Neuronal stem cell (in vitro differentiated cells): ENCODE results near the gene FXYD5.
A peak's percentile ranks its signal among the peaks of the same experiment; 100 is the strongest.

Source experiments
- DNase-seq: peaks from one replicate; pipeline ENCODE4 v3.0.0-alpha.2; 2013; ENCODE audit warnings: low spot score
- H2AFZ ChIP-seq: one replicate; pipeline ENCODE4 v1.6.1; 2013; ENCODE audit warnings: mild to moderate bottlenecking, low read length, inconsistent platforms
- H2AK5ac ChIP-seq: 2 replicates; pipeline ENCODE4 v1.6.1; 2013; ENCODE audit warnings: low read depth, mild to moderate bottlenecking, inconsistent platforms, low read length, moderate library complexity, mixed read lengths
- H2BK120ac ChIP-seq: 2 replicates; pipeline ENCODE4 v1.6.1; 2013; ENCODE audit warnings: low read depth, mild to moderate bottlenecking, inconsistent platforms, low read length, moderate library complexity, mixed read lengths
- H2BK12ac ChIP-seq: one replicate; pipeline ENCODE4 v1.6.1; 2013; ENCODE audit warnings: low read length, inconsistent platforms
- H2BK15ac ChIP-seq: 2 replicates; pipeline ENCODE4 v1.6.1; 2013; ENCODE audit warnings: mild to moderate bottlenecking, low read length, inconsistent platforms, mixed read lengths
- H2BK5ac ChIP-seq: one replicate; pipeline ENCODE4 v1.6.1; 2013; ENCODE audit warnings: inconsistent platforms, mild to moderate bottlenecking, low read length, moderate library complexity
- H3K14ac ChIP-seq: one replicate; pipeline ENCODE4 v1.6.1; 2013; ENCODE audit warnings: low read length, inconsistent platforms
- H3K18ac ChIP-seq: 2 replicates; pipeline ENCODE4 v1.6.1; 2013; ENCODE audit warnings: low read length, inconsistent platforms
- H3K23ac ChIP-seq: 2 replicates; pipeline ENCODE4 v1.6.1; 2013; ENCODE audit warnings: low read depth, mild to moderate bottlenecking, mixed read lengths, low read length, inconsistent platforms; ENCODE audit not compliant: poor library complexity
- H3K27ac ChIP-seq: replicated peaks from 3 replicates; pipeline ENCODE4 v1.5.1; 2013; ENCODE audit warnings: low read length, inconsistent platforms
- H3K27me3 ChIP-seq, 3 experiments: 2 replicates each; pipeline ENCODE4 v1.6.1; 2013; ENCODE audit warnings: low read length in 3 of 3, mild to moderate bottlenecking in 2 of 3, inconsistent platforms in 1 of 3, low read depth in 1 of 3, mixed read lengths in 1 of 3, moderate library complexity in 1 of 3; ENCODE audit not compliant: control insufficient read depth in 3 of 3, insufficient read depth in 3 of 3
- H3K36me3 ChIP-seq, 2 donors: replicated peaks in 1 of 2; 2 replicates each; pipeline ENCODE4 v1.6.1; 2013; ENCODE audit warnings: low read length in 2 of 2; ENCODE audit not compliant: control insufficient read depth in 2 of 2, insufficient read depth in 2 of 2
- H3K4ac ChIP-seq: 2 replicates; pipeline ENCODE4 v1.6.1; 2013; ENCODE audit warnings: inconsistent platforms, mild to moderate bottlenecking, low read length, moderate library complexity
- H3K4me1 ChIP-seq, 2 donors: 1 replicate in 1 of 2; 2 replicates in 1 of 2; pipeline ENCODE4 v1.6.1; 2013; ENCODE audit warnings: low read length in 2 of 2, low read depth in 1 of 2; ENCODE audit not compliant: control insufficient read depth in 2 of 2, insufficient read depth in 1 of 2
- H3K4me2 ChIP-seq: one replicate; pipeline ENCODE4 v1.6.1; 2013; ENCODE audit warnings: mild to moderate bottlenecking, low read length, inconsistent platforms; ENCODE audit not compliant: insufficient read depth, poor library complexity, severe bottlenecking
- H3K4me3 ChIP-seq, 2 donors: 2 replicates each; pipeline ENCODE4 v1.5.1; 2013; ENCODE audit warnings: low read length in 2 of 2, mild to moderate bottlenecking in 2 of 2, inconsistent platforms in 1 of 2, moderate library complexity in 1 of 2
- H3K79me1 ChIP-seq: one replicate; pipeline ENCODE4 v1.6.1; 2013; ENCODE audit warnings: low read depth, mild to moderate bottlenecking, inconsistent platforms, low read length, moderate library complexity
- H3K9ac ChIP-seq: one replicate; pipeline ENCODE4 v1.6.1; 2013; ENCODE audit warnings: mild to moderate bottlenecking, low read depth, low read length, inconsistent platforms; ENCODE audit not compliant: poor library complexity
- H3K9me3 ChIP-seq, 2 donors: replicated peaks in 1 of 2; 2 replicates each; pipeline versions ENCODE3 to v1.6.1; 2013; ENCODE audit warnings: low read length in 2 of 2, mild to moderate bottlenecking in 2 of 2, inconsistent platforms in 1 of 2, low read depth in 1 of 2, mixed read lengths in 1 of 2, moderate library complexity in 1 of 2; ENCODE audit not compliant: control insufficient read depth in 2 of 2, insufficient read depth in 1 of 2
- H4K8ac ChIP-seq: one replicate; pipeline ENCODE4 v1.6.1; 2013; ENCODE audit warnings: low read depth, mild to moderate bottlenecking, inconsistent platforms, low read length, moderate library complexity
- H4K91ac ChIP-seq: one replicate; pipeline ENCODE4 v1.6.1; 2013; ENCODE audit warnings: low read length, low read depth, mild to moderate bottlenecking, inconsistent platforms; ENCODE audit not compliant: poor library complexity
- WGBS, 2 donors: extraction: QIAGEN DNeasy Blood & Tissue Kit; methylation state at CpG; one replicate each; pipeline ENCODE4 v1.1.7; 2013; ENCODE audit warnings: missing lambda C conversion rate in 2 of 2, mixed read lengths in 1 of 2; ENCODE audit not compliant: insufficient read length in 2 of 2, insufficient replicate concordance in 1 of 2; ENCODE audit errors: extremely low coverage in 2 of 2; 5-methylcytosine and 5-hydroxymethylcytosine counted together

Gene FXYD5

DNA sequence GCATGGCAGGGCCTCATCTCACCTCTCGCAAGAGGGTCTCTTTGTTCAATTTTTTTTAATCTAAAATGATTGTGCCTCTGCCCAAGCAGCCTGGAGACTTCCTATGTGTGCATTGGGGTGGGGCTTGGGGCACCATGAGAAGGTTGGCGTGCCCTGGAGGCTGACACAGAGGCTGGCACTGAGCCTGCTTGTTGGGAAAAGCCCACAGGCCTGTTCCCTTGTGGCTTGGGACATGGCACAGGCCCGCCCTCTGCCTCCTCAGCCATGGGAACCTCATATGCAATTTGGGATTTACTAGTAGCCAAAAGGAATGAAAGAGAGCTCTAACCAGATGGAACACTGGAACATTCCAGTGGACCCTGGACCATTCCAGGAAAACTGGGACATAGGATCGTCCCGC is 31.0 kb upstream of the FXYD5 start:
- Histone ChIP-seq H3K18ac (peak overlapping the region; percentile 88), H3K36me3 (no peaks in the 10 kb centered on the region), H3K4me3 (no peak overlapping the region), H3K79me1 (no peaks in the 10 kb centered on the region), H3K9ac (no peak overlapping the region), H3K4ac (peak overlapping the region; percentile 5), H4K91ac (no peak overlapping the region), H3K4me1 (peaks cover 5 to 15% of the 10 kb centered on the region in 2 donors), H3K9me3 (no peaks in the 10 kb centered on the region), H3K27ac (no peak overlapping the region), H2BK5ac (peak overlapping the region; percentile 93), H2BK12ac (peak overlapping the region; percentile 81), H3K23ac (no peak overlapping the region), H2BK15ac (peak overlapping the region; percentile 87), H3K4me2 (no peak overlapping the region), H2AFZ (no peak overlapping the region), H3K14ac (no peak overlapping the region), H2AK5ac (peak overlapping the region; percentile 91), H2BK120ac (no peak overlapping the region), H4K8ac (no peak overlapping the region), H3K27me3 (peaks cover 0 to 44% (median 0%) of the 10 kb centered on the region in 3 experiments)
- no peak for DNase-seq
- WGBS, 2 donors, result no CpG with 5 or more reads among the region's 5 CpGs

DNA sequence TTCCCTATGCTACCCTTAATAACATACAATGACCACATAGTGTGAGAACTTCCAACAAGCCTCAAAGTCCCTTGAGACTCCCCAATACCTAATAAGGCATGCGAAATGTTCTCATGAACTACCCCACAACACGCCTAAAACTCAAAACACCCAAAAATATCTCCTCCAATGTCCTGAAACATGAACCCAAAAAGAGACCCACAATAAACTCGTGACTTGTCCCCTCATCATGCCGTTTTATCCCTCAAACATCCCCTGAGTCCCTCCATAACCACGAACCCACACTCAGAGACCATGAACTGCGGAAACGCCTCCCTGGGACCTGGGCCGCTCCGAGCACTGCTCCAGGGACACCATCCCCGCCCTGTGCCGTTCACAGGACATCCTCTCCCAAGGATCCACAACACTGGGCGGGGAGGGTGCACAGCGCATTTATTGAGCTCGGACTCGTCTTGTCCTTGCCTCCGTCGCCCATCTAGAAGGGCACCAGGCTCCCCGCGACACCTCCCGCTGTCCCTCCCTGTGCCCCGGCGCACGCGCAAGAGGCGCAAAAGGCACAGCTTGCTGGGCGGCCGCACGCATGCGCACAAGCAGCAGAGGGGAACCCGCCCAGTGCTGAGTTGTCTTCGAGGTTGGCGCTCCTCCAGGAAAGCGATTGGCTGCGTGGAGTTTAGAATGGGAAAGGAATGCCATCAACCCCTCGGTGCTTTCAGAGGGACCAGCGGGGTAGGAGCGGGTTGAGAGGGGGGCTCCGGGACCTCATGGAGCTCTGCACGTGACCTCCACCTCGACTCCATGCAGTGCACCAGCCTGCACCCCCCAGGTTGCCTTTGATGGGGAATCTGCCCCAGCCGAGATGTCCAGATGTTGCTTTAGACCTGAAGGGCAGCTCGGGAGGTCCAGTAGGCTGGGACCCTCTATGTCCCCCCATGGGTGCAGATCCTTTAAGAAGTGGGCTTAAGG is 30.2 kb upstream of the FXYD5 start:
- 100% methylated on average over 2 of the region's 42 CpGs; no CpG with 5 or more reads in 1 of the 2 donors for WGBS, 2 donors
- H3K23ac ChIP-seq, result peak overlapping the region; percentile 78
- no peaks in the 10 kb centered on the region for H3K79me1 ChIP-seq
- peaks cover 5 to 15% of the 10 kb centered on the region in 2 donors for H3K4me1 ChIP-seq
- peak overlapping the region; percentile 98 for H2BK15ac ChIP-seq
- peak overlapping the region; percentile 91 for H3K18ac ChIP-seq
- H3K9me3 ChIP-seq, result no peaks in the 10 kb centered on the region
- no peak overlapping the region for H2BK120ac ChIP-seq
- peak overlapping the region; percentile 70 for H2BK12ac ChIP-seq
- H3K9ac ChIP-seq, result no peak overlapping the region
- peaks cover 0 to 40% (median 0%) of the 10 kb centered on the region in 3 experiments for H3K27me3 ChIP-seq
- H2AK5ac ChIP-seq, result peak overlapping the region; percentile 83
- H2AFZ ChIP-seq, result no peak overlapping the region
- H4K8ac ChIP-seq, result no peak overlapping the region
- no peak overlapping the region for H3K4me3 ChIP-seq
- H3K36me3 ChIP-seq, result peaks cover 0 to 2% of the 10 kb centered on the region in 2 donors
- no peak overlapping the region for H4K91ac ChIP-seq
- H2BK5ac ChIP-seq, result peak overlapping the region; percentile 78
- no peak overlapping the region for H3K27ac ChIP-seq
- DNase-seq, result no peak
- peak overlapping the region; percentile 30 for H3K4ac ChIP-seq
- no peak overlapping the region for H3K4me2 ChIP-seq
- H3K14ac ChIP-seq, result no peak overlapping the region

GRCh38 chr19:35125270-35125717 is 29.2 kb upstream of the FXYD5 start:
- H3K79me1 ChIP-seq, result no peaks in the 10 kb centered on the region
- peak overlapping the region; percentile 70 for H2BK12ac ChIP-seq
- peak overlapping the region; percentile 72 for H3K4ac ChIP-seq
- H3K18ac ChIP-seq, result peak overlapping the region; percentile 80
- no peak overlapping the region for H3K23ac ChIP-seq
- H2BK15ac ChIP-seq, result peak overlapping the region; percentile 98
- H3K27me3 ChIP-seq, result peaks cover 0 to 40% (median 0%) of the 10 kb centered on the region in 3 experiments
- H3K9ac ChIP-seq, result no peak overlapping the region
- peaks cover 5 to 15% of the 10 kb centered on the region in 2 donors for H3K4me1 ChIP-seq
- H4K8ac ChIP-seq, result no peak overlapping the region
- H2AK5ac ChIP-seq, result peak overlapping the region; percentile 96
- peak overlapping the region; percentile 97 for H3K14ac ChIP-seq
- no peaks in the 10 kb centered on the region for H3K9me3 ChIP-seq
- no peak overlapping the region for H2AFZ ChIP-seq
- WGBS, 2 donors, result no CpG with 5 or more reads among the region's 19 CpGs
- H2BK120ac ChIP-seq, result peak overlapping the region; percentile 61
- DNase-seq, result no peak
- no peak overlapping the region for H3K4me2 ChIP-seq
- H3K4me3 ChIP-seq, result no peak overlapping the region
- H4K91ac ChIP-seq, result no peak overlapping the region
- no peak overlapping the region for H3K27ac ChIP-seq
- peaks cover 0 to 2% of the 10 kb centered on the region in 2 donors for H3K36me3 ChIP-seq
- peak overlapping the region; percentile 78 for H2BK5ac ChIP-seq
